Activated naive CD8-positive, alpha-beta T cell treated with anti-CD3 and anti-CD28 coated beads for 36 hours (primary cell): ENCODE data around the gene SRSF5. TPM values are rescaled to one million over a fixed set of nuclear protein-coding genes. Genes with fewer than 3 reads are reported as not detected.

Source experiments
- DNase-seq: peaks from one replicate; pipeline ENCODE4 v3.0.0; 2021
- H3K27ac Mint-ChIP-seq: one replicate; pipeline ENCODE4 v1.8.0; 2022; ENCODE audit warnings: mild to moderate bottlenecking, moderate library complexity, mixed read lengths
- H3K27me3 Mint-ChIP-seq: one replicate; pipeline ENCODE4 v1.8.0; 2022; ENCODE audit warnings: mild to moderate bottlenecking, mixed read lengths
- H3K36me3 Mint-ChIP-seq: one replicate; pipeline ENCODE4 v1.8.0; 2021; ENCODE audit warnings: mild to moderate bottlenecking, mixed read lengths
- H3K4me1 Mint-ChIP-seq: one replicate; pipeline ENCODE4 v1.8.0; 2021; ENCODE audit warnings: mixed read lengths
- H3K4me3 Mint-ChIP-seq: one replicate; pipeline ENCODE4 v1.8.0; 2022; ENCODE audit warnings: mild to moderate bottlenecking, moderate library complexity, mixed read lengths
- H3K9me3 Mint-ChIP-seq: one replicate; pipeline ENCODE4 v1.8.0; 2022; ENCODE audit warnings: mixed read lengths
- total RNA-seq, 2 experiments: library from RNA; stranded (reverse); gene quantifications; one replicate each; pipeline ENCODE4 v1.2.3, GENCODE V29; 2021

SRSF5 gene
- total RNA-seq, 2 experiments from 2014 or later: 310 to 318 TPM

DNA sequence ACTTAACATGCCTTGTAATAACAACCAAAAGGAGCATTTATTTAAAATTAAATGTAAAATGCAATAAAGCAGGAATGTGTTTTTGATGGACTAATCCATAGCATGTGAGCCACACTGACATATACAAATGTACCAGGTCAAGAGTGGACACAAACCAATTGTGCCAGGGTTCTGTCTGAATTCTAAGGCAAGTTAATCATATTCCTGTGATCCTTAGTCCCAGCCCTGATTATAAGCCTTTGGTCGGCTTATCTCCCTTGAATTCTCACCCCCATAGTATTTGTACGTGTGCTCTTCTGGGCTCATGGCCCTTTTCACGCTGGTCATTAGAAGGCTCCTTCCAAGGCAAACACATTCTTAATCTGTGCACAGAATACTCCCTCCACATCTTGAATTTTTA is 10.6 kb upstream of the SRSF5 start:
- H3K27me3 Mint-ChIP-seq: no peaks in the 10 kb centered on the region
- H3K27ac Mint-ChIP-seq: no peak overlapping the region
- no peak for DNase-seq
- H3K9me3 Mint-ChIP-seq: no peaks in the 10 kb centered on the region
- H3K4me3 Mint-ChIP-seq: no peak overlapping the region
- H3K4me1 Mint-ChIP-seq: peaks cover 16% of the 10 kb centered on the region
- H3K36me3 Mint-ChIP-seq: no peaks in the 10 kb centered on the region

DNA sequence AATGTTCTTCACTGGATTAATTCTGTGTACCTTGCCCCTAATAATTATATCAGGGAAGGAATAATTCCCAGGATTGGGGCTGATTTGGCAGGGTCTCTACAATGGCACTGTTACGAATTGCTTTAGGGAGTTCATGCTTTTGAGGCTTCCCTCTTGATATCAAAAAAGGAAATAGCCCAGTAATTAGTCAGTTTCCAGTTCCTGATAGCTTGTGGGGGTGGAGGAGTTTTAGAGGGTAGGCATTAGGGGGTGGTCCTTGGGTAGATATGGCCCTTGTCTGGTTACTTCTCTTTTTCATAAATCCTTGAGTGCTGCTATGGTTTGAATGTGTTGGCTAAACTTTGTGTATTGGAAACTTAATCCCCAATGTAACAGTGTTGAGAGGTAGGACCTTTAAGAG is 6.1 kb upstream of the SRSF5 start:
- no peak for DNase-seq
- H3K36me3 Mint-ChIP-seq: peaks cover 8% of the 10 kb centered on the region
- H3K27ac Mint-ChIP-seq: no peak overlapping the region
- H3K27me3 Mint-ChIP-seq: no peaks in the 10 kb centered on the region
- no peak overlapping the region for H3K4me3 Mint-ChIP-seq
- peaks cover 9% of the 10 kb centered on the region for H3K9me3 Mint-ChIP-seq
- peaks cover 34% of the 10 kb centered on the region for H3K4me1 Mint-ChIP-seq

DNA sequence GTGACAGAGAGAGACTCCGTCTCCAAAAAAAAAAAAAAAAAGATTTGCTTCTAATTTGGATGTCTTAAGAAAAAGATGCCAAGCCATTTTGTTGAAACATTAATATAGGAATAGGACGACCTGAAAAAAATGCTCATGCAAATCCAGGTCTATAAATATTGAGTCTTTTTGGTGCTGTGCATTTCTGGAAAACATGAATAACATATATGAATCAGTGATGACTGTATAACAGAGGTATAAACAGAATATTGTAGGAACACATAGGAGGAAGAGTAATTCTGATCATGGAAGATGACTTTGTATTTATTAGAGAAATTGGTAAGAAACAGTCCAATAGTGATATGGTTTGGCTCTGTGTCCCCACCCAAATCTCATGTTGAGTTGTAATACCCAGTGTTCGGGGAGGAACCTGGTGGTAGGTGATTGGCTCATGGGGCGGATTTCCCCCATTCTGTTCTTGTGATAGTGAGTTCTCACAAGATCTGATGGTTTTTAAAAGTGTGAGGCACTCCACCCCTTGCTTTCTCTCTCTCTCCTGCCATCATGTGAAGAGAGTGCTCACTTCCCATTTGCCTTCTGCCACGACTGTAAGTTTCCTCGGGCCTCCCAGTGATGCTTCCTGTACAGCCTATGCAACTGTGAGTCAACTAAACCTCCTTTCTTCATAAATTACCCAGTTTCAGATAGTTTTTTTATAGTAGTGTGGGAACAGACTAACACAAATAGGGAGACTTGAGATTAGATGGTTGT is 3.0 kb upstream of the SRSF5 start:
- H3K36me3 Mint-ChIP-seq: peaks cover 28% of the 10 kb centered on the region
- H3K4me3 Mint-ChIP-seq: no peak overlapping the region
- H3K27me3 Mint-ChIP-seq: peaks cover 11% of the 10 kb centered on the region
- peak overlapping the region; percentile 82 for H3K27ac Mint-ChIP-seq
- peak; percentile 32 for DNase-seq
- peaks cover 10% of the 10 kb centered on the region for H3K9me3 Mint-ChIP-seq
- peaks cover 52% of the 10 kb centered on the region for H3K4me1 Mint-ChIP-seq

DNA sequence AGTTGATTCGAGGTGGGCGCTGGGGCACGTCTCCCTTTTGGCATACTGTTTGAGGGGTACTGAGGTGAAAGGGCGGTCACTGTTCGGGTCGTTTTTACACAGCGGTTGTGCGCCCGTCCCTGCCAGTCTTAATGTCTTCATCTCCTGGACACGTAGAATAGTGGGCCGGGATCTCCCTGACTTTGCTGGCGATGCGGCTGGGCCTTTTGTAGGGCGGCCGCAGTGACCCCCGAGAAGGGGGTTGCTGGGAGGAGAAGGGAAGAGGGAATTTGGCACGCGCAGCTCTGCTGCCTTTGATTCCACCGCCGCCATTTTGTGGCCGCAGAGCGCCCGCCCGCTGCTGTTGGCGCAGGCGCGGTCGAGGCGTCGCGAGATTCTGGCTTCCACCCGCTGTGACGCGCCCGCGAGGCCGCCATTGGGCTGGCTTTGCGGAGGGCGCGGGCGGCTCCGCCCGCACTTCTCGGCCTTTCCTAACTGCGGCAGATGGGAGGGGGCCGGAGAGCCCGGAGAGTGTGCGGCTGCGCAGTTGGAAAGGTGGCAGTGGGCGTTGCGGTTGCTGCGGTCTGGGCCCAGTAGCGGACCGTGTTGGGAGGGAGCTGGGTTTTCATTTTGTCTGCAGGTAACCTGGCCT is 542 bp downstream of the SRSF5 start:
- Mint-ChIP-seq H3K4me3 (peak overlapping the region; percentile 95), H3K4me1 (peaks cover 64% of the 10 kb centered on the region), H3K9me3 (peaks cover 10% of the 10 kb centered on the region), H3K36me3 (peaks cover 56% of the 10 kb centered on the region), H3K27ac (peak overlapping the region; percentile 100), H3K27me3 (peaks cover 11% of the 10 kb centered on the region)
- DNase-seq: peak; percentile 96

DNA sequence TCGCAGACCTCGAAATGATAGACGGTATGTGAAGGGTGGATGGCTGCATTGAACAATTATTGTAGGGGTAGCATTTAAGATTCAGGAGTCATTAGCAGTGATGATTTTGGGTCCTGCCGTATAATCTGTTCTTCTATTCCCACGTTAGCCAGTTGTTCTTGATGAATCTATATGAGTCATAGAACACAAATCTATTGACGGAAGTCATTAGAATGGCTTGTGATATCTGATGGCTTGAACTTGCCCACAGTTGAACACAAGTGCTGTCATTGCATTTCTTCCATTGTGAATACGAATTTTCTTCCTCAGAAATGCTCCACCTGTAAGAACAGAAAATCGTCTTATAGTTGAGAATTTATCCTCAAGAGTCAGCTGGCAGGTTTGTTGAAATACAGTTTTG is 1.9 kb downstream of the SRSF5 start:
- peaks cover 67% of the 10 kb centered on the region for H3K36me3 Mint-ChIP-seq
- H3K4me3 Mint-ChIP-seq: peak overlapping the region; percentile 95
- DNase-seq: no peak
- H3K27ac Mint-ChIP-seq: peak overlapping the region; percentile 100
- peaks cover 11% of the 10 kb centered on the region for H3K27me3 Mint-ChIP-seq
- peaks cover 65% of the 10 kb centered on the region for H3K4me1 Mint-ChIP-seq
- peaks cover 8% of the 10 kb centered on the region for H3K9me3 Mint-ChIP-seq

DNA sequence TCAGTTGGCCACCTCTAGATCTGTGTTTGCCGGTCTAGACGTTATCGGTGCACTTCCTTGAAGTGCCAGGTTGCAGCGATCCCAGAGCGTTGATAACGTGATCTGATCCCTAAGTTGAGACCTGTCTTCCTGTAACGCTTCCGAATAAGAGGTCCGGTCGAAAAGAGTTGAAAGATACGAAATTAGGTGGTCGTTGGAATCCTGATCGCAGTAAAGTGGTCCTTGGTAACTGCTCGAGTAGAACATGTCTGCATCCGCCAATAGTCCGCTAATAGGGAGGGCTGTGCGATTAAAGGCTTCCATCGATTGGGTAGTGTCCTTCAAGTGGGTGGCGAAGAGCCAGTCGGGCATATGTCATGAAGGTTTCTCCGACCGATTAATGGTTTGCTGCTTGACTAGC is 2.7 kb downstream of the SRSF5 start:
- H3K36me3 Mint-ChIP-seq: peaks cover 69% of the 10 kb centered on the region
- peaks cover 65% of the 10 kb centered on the region for H3K4me1 Mint-ChIP-seq
- no peak for DNase-seq
- peak overlapping the region; percentile 72 for H3K27ac Mint-ChIP-seq
- peaks cover 11% of the 10 kb centered on the region for H3K27me3 Mint-ChIP-seq
- H3K9me3 Mint-ChIP-seq: peaks cover 4% of the 10 kb centered on the region
- peak overlapping the region; percentile 54 for H3K4me3 Mint-ChIP-seq

DNA sequence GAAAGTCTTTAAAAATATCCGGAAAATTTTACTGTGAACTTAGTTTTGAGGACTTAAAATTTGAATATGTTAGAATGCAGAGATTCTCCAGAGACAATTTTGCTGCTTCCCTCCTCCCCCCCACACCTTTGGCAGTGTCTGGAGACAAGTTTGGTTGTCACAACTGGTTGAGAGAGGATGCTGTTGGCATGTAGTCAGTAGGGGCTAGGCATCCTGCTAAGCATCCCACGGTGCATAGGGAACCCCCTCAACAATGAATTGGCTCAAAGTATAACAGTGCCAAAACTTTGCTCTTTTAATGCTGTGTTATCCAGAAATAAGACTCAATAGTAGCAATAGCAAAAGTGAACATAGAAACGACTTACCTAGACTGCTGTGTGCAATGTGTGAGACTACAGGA is 3.6 kb downstream of the SRSF5 start:
- DNase-seq: no peak
- peak overlapping the region; percentile 67 for H3K27ac Mint-ChIP-seq
- H3K4me3 Mint-ChIP-seq: peak overlapping the region; percentile 54
- H3K4me1 Mint-ChIP-seq: peaks cover 71% of the 10 kb centered on the region
- peaks cover 4% of the 10 kb centered on the region for H3K9me3 Mint-ChIP-seq
- peaks cover 76% of the 10 kb centered on the region for H3K36me3 Mint-ChIP-seq
- H3K27me3 Mint-ChIP-seq: peaks cover 11% of the 10 kb centered on the region

DNA sequence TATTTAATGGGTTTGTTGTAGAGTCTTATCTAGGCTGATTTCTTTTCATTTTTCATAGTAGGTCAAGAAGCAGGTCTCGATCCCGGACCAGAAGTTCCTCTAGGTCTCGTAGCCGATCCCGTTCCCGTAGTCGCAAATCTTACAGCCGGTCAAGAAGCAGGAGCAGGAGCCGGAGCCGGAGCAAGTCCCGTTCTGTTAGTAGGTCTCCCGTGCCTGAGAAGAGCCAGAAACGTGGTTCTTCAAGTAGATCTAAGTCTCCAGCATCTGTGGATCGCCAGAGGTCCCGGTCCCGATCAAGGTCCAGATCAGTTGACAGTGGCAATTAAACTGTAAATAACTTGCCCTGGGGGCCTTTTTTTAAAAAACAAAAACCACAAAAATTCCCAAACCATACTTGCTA is 4.2 kb downstream of the SRSF5 start:
- Mint-ChIP-seq H3K36me3 (peaks cover 81% of the 10 kb centered on the region), H3K27me3 (peaks cover 11% of the 10 kb centered on the region), H3K4me1 (peaks cover 73% of the 10 kb centered on the region), H3K4me3 (no peak overlapping the region), H3K9me3 (no peaks in the 10 kb centered on the region), H3K27ac (no peak overlapping the region)
- no peak for DNase-seq

DNA sequence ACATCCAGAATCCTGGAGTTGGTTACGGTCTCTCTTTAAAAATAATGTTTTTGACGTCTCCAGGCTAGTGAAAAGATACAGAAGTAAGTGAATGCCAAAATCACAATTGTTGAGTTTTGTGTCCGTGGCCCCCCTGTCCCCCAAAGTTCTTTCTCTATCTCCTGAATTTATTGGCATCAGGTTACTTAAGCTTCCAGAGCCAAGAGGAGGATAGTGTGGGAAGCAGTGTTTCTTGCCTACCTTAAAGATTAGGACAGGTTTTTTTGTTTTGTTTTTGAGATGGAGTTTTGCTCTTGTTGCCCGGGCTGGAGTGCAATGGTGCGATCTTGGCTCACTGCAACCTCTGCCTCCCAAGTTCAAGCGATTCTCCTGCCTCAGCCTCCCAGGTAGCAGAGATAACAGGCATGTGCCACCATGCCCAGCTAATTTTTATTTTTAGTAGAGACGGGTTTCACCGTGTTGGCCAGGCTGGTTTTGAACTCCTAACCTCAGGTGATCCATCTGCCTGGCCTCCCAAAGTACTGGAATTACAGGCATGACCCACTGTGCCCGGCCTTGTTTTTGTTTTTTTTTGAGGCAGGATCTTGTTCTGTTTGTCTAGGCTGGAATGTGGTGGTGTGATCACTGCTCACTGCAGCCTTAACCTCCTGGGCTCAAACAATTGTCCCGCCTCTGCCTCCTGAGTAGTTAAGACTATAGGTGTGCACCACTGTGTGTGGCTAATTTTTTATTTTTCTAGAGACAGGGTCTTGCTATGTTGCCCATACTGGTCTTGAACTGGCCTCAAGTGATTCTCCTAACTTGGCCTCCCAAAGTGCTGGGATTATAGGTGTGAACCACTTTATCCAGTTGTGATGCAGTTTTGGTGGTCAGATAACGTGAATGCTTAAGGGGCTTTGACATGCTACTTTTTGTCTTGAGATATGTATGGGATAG is 5.4 kb downstream of the SRSF5 start:
- H3K9me3 Mint-ChIP-seq: no peaks in the 10 kb centered on the region
- peaks cover 79% of the 10 kb centered on the region for H3K4me1 Mint-ChIP-seq
- H3K27ac Mint-ChIP-seq: peak overlapping the region; percentile 29
- no peak overlapping the region for H3K4me3 Mint-ChIP-seq
- no peak for DNase-seq
- peaks cover 89% of the 10 kb centered on the region for H3K36me3 Mint-ChIP-seq
- peaks cover 5% of the 10 kb centered on the region for H3K27me3 Mint-ChIP-seq

DNA sequence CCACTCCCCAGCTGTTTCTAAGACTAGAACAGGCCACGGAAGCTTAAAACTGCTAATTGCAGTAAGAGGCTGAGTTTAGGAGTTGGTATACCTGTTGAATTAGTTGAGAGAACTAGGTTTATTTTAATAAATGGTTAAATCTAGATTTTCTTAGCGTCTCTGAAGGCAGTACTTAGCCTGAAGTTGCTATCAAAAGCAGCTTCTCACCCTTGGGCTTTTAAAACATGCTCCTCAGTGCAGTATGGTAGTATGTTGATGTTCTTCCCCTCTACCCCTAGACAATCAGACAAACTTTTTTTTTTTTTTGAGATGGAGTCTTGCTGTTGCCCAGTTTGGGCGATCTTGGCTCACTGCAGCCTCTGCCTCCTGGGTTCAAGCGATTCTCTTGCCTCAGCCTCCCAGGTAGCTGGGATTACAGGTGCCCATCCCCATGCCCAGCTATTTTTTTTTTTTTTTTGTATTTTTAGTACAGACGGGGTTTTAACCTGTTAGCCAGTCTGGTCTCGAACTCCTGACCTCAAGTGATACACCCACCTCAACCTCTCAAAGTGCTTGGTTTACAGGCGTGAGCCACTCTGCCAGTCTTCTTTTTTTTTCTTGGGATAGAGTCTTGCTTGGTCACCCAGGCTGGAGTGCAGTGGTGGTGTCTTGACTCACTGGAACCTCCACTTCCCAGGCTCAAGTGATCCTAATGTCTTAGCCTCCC is 6.8 kb downstream of the SRSF5 start:
- Mint-ChIP-seq H3K27ac (peak overlapping the region; percentile 62), H3K4me3 (no peak overlapping the region), H3K4me1 (peaks cover 80% of the 10 kb centered on the region), H3K9me3 (no peaks in the 10 kb centered on the region), H3K36me3 (peaks cover 88% of the 10 kb centered on the region), H3K27me3 (no peaks in the 10 kb centered on the region)
- no peak for DNase-seq

DNA sequence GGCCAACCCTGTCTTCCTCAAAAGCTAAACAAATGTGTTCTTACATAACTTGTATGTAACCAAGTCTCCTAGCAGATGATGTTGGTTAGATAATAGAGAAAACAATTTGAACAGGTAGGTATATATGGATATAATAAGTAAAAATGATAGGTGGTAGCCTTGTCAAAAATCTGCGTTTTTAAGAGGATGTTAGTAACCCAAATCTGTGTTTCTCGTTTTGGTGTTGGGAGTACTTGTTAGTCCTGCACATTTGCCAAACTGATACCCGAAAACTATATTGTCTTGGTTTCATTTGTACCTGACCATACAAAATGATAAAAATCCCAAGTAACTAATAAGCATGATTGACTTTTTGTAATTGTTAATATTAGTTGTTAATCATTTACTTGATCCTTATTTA is 8.1 kb downstream of the SRSF5 start:
- DNase-seq: no peak
- H3K9me3 Mint-ChIP-seq: no peaks in the 10 kb centered on the region
- no peak overlapping the region for H3K4me3 Mint-ChIP-seq
- peaks cover 70% of the 10 kb centered on the region for H3K4me1 Mint-ChIP-seq
- no peaks in the 10 kb centered on the region for H3K27me3 Mint-ChIP-seq
- H3K27ac Mint-ChIP-seq: peak overlapping the region; percentile 48
- peaks cover 83% of the 10 kb centered on the region for H3K36me3 Mint-ChIP-seq

DNA sequence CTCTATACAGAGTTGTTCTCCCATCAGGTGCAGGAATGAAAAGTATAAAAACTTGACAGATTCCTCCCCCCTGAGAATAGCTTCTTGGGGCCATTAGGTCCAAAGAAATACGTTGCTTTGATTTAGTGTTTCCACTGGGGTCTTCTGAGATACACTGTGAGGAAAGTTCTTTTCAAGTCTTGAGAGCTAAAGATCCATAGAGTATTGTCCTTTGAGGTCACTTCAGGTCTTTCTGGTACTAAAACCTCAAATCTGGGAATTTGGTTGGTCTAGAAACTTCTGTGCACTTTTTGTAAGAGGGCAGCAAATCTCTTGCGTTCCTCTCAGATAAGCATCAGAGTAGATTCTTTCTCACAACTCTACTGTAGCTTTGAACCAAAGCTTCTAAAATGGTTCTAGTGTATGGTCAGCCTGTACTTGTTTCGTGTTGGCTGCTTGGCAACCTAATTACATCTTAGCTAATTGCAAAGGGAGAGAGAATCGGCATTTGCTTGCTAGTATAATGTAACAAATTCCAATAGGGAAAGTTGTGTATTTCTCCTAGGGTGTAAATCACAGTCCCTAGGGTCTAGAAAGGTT is 10.0 kb downstream of the SRSF5 start:
- Mint-ChIP-seq H3K27me3 (no peaks in the 10 kb centered on the region), H3K27ac (peak overlapping the region; percentile 86), H3K4me3 (peak overlapping the region; percentile 9), H3K4me1 (peaks cover 62% of the 10 kb centered on the region), H3K9me3 (no peaks in the 10 kb centered on the region), H3K36me3 (peaks cover 75% of the 10 kb centered on the region)
- DNase-seq: no peak

DNA sequence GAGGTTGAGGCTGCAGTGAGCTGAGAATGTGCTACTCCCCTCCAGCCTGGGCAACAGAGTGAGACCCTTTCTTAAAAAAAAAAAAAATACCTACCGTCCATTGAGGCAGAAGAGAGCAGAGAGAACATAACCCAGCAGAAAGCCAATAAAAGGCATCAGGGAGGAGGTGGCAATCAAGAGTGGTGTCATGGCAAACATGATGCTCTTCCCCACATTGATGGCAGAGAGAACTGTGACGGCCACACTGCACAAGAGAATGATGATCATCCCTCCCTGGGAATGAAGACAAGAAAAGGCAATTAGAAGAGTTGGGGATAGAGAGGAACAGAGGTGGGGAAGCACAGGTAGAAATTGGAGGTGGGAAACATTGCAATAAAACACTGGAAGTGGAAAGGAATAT is 12.1 kb downstream of the SRSF5 start:
- H3K4me3 Mint-ChIP-seq: no peak overlapping the region
- peak overlapping the region; percentile 86 for H3K27ac Mint-ChIP-seq
- no peaks in the 10 kb centered on the region for H3K9me3 Mint-ChIP-seq
- no peak for DNase-seq
- H3K27me3 Mint-ChIP-seq: no peaks in the 10 kb centered on the region
- H3K4me1 Mint-ChIP-seq: peaks cover 45% of the 10 kb centered on the region
- H3K36me3 Mint-ChIP-seq: peaks cover 53% of the 10 kb centered on the region

DNA sequence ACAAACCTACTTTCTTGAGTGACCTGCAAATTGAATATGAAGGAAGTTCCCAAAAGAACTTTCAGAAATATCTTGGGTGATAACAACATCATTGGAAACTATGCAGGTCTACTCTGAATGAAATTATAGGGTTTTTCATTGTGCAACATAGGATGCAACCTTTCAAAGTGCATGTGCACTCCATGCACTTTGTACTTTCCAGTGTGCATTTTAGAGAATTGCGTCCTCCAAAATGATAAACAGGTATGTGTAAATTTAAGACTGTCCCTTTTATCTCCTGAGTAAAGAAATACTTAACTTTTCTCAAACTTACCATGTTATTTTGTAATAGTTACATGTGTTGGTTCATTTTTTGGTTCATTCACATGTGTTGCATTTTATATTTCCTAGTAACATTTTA is 13.2 kb downstream of the SRSF5 start:
- Mint-ChIP-seq H3K36me3 (peaks cover 45% of the 10 kb centered on the region), H3K27ac (no peak overlapping the region), H3K4me1 (peaks cover 39% of the 10 kb centered on the region), H3K4me3 (no peak overlapping the region), H3K27me3 (no peaks in the 10 kb centered on the region), H3K9me3 (no peaks in the 10 kb centered on the region)
- no peak for DNase-seq
